CD4-positive, alpha-beta T cell treated with Interleukin-6 at 100 ng/mL for 8 hours (primary cell): ENCODE data around the gene SLC45A1.
"Not testable (repeated sequence)": the region's sequence is repeated elsewhere in the genome, so short reads cannot be mapped to it uniquely, and the experiment has no call there.

ENCODE experiments used
- DNase-seq: peaks from one replicate; pipeline ENCODE4 v3.0.0-alpha.2; 2020; ENCODE audit warnings: mixed read lengths, low spot score

SLC45A1 gene

DNA sequence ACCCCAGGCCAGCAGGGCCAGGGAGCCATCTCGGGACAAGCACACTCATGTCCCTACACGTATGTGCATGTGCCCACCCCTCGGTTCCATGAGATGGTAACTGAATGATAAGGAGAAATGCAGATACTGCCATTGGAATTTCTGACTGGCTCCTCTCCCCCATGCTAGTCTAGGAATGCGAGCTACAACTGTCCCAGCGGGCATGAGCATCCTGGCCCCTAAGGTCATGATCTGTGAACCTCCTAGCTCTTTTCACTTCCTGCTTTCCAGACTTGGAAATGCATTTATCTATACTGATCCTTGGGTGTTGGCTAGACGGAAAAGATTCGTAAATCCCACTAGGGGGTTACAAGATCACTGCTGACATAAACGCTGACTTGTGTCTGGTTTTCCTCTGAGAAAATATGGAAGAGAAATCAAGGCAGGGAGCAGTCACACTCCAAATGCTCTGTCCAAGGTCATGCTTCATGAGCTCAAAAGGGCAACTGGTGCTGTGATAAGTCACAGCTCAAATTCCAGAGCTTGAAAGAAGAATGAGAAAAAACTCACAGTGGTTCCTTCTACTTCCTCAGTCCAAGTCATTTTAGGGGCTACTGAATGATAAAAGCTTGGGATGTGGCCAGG is 49.8 kb downstream of the SLC45A1 start:
- no peak for DNase-seq

DNA sequence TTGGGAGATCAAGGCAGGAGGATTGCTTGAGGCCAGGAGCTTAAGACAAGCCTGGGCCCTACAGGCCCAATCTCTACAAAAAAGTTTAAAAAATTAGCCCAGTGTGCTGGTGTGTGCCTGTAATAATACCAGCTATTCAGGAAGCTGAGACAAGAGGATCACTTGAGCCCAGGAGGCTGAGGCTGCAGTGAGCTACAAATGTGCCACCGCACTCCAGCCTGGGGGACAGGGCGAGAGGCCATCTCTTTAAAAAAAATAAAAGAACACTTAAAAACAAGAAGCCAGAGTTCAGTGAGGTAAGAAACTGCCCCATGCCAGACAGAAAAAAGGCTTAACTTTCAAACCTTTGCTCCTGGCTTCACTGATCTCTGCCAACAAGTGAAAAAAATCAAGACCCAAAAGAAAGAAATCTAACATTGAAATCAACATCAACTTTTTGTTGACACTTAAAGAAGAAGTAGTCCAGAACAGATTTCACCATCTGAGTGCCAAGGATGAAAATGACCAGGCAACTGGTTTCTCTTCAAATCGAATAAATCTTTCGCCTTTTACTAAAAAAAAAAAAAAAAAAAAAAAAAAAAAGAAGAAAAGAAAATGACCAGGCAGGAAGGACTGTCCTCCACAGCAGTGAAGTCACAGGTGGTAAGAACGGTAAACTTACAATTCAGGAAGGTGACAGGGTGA is 51.2 kb downstream of the SLC45A1 start:
- DNase-seq, result no peak

DNA sequence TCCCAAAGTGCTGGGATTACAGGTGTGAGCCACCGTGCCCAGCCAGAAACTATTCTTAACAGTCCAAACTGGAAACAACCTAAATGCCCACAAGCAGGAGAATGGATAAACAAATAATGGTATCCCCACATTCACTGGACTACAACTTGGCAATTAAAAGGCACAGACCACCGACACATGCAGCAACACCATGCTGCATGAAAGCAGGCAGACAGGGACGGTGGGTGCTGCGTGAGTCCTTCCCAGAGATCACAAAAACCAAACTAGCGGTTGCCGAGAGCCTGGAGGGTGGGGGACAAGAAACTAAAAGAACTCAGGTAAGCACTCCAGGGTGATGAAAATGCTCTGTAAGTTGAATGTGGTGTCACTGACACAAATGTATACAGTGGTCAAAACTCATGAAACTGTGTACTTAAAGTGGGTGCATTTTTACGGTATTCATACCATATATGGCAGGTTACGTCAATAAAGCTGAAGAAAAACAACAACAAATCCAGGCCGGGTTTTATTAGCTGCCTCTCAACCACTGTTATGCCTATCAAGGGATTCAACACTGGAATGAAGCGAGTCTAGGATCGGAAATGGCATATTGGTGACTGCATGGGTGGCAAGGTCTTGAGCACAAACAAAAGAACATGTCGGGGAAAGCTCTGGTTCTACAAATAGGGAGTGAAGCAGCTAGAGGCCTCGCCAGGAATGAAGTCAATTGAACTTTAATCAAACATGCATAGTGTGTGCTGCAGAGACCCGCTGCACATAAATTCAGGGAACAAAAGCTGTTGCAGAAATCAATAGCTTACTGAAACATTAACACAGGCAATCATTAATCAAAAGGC is 52.4 kb downstream of the SLC45A1 start:
- no peak for DNase-seq

DNA sequence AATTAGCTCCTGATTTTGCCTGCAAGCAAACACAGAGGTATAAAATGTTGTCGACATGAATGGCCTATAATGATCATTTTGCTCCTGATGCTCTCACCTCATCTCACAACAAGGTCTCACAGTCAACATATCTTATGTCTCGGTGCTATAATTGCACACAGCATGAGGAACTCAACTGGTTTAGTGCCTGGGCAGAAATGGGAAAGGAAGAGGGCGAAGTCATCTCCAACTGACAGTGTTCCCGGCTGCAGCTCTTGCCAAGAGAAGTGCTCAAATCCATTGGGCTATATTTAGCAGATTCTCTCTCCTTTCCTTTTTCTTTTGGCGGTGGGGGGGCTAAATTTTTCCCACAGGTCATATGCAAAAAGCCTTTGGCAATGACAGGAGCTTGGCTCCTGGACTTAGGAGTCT is 53.0 kb downstream of the SLC45A1 start:
- DNase-seq, result no peak

DNA sequence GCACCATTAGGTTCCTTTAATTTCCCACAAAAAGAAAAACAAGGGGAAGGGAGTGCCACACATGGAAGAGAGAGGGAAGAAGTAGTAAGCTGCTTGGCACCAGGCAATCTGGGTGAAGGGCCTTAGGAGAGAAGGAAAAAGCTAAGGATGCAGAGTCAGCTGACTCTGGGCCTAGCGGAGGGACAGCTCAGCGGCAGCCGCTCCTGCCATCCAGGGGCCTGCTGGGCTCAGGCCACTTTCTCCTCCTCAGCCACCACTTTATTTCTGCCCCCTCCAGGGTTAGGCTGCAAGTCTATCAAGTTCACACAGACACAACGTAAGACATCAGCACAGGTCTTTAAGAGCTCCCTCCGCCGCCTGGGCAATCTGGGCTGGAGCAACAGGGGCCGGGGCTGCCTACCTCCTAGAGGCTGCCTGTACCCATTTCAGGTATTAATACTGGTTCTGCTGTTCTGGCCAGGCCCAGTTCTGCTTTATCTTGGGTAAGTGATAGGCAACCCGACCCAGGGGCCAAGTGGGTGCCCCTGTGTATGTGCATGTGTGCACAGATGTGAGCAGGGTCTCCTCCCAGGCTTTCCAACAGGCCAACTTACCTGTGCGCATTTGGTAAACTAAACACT is 53.6 kb downstream of the SLC45A1 start:
- DNase-seq, result no peak

DNA sequence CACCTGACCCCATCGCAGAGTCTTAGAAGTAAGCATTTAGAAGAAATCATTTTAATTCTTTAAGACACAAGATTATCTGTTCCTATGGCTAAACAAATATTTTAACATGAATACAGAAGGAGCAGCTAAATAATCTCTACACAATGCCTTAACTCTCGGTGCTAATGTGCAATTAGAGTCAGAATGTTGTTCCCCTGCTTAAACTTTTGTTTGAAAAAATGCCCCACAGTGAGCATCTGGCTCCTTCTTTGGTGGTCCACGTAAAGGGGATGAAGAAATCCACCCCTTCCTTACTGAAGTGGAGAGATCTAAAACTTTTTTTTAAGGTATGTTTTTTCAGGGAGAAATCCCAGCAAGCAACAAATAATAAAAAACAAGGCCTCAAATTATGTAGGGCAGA is 55.2 kb downstream of the SLC45A1 start:
- no peak for DNase-seq

DNA sequence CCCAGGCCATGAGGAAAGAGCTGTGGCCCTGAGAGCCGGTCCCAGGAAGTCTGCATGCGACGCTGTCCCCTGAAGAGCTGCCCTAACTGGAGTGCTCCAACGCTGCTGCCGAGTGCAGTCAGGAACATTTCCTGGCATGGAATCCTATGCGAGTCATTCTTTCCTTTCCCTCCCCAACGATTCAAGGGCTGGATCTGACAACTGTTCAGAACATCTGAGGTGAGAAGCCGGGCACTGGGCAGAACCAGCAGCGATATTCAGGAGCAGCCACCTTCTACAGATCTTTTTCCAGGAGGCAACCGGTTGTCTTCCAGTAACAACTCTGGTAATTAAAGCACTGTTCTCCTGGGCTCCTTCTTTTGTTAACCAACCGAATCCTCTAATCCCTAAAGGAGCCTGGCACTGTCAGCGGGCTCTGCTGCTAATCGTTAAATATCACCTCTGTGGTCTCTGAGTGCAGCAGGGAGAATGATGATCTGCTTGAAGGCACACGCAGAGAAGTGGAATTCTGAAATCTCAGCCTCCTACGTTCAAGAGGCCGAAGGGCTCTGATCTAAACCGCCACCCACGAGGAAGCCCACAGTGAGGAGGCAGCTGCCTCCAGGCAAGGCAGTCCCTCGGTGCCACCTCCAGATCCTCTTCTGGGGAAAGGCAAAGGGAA is 55.8 kb downstream of the SLC45A1 start:
- no peak for DNase-seq

DNA sequence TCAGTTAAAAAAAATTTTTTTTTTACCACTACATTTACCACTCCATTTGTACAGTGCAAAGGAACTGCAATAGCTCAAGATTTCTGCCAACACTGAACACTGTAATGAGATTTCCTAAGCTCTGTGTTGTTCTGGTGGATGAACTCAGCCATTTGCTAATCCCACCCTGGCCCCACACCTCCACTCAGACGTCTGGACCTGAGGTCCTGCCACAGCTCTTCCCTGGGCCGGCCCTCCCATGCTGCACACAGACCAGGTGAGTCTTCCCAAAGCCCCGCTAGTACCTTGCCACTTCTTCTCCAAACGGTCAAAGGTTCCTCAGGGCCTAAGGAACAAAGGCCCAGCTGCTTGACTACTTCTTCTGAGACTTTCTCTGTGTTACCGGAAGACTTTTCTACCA is 56.4 kb downstream of the SLC45A1 start:
- no peak for DNase-seq

DNA sequence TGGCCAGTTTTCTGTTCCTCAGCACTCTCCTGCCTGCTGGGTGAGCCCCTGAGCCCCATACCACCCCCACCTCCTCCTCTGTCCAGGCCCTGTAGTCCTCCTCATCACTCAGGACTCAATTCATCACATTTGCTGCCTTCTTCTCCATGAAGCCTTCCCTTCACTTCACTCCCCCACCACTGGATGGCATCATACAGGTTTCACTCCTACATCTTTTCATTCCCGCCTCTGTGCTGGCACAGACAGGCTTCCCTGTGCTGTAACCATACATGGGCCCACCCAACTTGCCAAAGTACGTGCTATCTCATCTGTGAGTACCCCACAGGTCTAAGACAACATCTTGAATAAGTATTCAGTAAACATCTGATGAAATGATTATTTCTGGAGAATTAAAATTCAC is 56.9 kb downstream of the SLC45A1 start:
- no peak for DNase-seq

DNA sequence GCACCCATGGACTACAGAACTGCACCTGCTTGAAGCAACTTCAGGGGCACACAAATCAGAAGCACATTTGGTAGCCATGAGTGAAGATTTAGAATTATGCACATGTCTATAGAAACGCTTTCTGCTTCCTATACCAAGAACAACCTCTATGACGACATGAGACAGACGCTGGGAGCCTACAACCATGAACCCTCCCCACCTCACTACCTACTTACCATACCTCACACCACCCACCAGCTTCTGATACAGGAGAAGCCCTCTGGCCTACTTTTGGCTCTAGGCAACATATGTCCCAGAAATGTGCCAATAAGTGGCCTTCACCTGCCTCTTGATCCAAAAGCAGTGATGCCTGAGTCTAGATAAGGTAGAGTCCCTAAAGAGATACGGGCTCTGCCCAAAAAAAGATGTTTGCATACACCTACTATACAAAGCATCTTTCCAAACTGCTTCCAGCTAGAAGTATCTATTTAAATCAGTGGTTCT is 58.5 kb downstream of the SLC45A1 start:
- DNase-seq, result no peak

DNA sequence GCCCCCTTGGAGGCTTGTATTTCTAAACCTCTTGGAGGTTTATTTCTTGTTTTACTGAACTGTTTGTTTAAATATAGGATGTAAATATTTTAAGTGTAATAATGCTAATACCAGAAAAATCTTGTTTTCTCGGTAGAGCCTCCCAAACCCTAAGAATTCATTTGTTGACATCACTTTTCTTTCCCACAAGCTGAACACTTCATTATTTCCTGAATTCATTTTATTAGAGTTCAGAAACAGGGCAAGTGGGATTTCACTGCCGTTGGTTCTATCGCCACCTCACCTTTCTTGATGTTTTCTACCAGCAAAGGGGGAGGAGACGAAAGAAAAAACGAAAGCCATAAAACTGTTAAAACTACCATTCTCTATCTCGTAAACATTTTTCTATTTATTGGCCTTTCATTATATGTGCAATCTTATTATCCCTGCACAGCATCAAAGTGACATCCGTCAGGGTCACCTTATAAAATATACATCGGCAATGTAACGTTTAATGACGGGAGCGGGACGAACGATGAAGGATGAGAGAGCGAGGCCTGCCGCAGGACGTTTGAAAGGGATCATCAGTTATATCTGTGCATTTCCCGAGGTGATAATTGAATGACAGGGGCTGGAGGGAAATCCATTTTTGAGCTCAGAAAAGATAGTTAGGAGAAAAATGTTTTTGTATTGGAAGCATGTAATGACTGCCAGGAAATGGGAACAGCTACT is 59.5 kb downstream of the SLC45A1 start:
- no peak for DNase-seq

DNA sequence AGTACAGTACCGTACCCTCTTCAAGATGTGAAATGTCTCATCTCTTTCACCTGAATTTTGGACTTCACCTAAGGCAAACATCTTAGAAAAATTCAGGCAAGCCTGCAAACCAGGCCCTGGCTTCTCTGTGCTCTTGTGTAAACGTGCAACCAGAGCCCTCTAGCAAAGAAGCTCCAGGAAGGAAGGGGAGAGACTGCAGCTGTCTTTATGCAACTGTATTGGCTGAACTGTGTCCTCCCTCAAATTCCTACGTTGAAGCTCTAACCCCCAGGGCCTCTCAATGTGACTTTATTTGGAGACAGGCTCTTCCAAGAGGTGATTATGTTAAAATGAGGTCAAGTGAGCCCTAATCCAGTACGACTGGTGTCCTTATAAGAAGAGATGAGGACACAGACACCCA is 60.3 kb downstream of the SLC45A1 start:
- no peak for DNase-seq

DNA sequence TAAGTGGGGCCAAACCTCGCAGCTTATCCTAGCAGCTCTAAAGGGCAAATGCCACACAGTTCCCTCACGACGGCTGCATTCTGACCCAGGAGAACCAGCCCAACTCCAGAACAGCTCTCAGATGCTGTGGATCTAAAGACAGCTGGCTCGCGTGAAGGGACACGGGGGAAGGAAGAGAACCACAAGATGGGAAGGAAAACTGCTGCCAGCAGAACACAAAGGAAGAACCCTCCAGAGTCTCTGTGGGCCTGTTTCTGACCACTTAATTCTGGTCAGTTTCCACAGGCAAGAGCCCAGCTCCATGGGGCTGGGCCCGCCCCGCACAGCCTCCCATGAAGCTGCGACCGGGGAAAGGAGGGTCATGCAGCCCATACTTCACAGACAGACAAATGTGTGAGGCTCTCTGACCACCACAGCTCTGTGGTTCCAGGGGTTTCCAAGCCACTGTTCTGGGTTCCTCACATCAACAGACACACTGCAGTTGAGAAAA is 61.1 kb downstream of the SLC45A1 start:
- no peak for DNase-seq

DNA sequence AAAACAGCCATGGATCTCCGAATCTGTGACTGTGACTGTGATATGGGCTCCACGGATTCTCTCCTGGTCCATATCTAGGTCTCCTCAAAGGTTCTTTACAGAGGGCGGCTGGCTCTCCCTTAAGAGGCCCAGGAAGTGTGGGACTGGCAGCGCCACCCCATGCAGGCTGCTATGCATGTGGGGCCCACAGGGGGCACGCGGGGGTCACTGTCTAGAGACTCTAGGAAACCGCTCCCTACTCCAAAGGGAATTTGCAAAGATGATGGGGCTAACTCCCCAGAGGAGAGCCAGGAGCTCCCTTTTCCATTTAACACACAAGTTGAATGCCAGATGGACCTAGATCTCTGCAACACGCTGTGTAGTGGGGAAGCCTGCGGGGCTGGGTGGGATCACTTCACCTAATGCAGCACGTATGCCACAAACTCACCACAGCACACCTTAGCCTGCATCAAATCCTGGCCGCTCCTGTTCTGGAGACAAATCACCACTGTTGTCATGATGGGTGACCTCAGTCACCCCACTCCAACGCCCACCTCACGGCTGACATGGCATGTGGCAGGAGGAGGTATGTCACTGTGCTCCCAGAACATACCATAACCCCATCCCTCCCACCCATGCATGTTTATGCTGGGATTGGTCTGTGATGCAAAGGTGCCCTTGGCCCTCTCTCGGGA is 61.7 kb downstream of the SLC45A1 start:
- no peak for DNase-seq

DNA sequence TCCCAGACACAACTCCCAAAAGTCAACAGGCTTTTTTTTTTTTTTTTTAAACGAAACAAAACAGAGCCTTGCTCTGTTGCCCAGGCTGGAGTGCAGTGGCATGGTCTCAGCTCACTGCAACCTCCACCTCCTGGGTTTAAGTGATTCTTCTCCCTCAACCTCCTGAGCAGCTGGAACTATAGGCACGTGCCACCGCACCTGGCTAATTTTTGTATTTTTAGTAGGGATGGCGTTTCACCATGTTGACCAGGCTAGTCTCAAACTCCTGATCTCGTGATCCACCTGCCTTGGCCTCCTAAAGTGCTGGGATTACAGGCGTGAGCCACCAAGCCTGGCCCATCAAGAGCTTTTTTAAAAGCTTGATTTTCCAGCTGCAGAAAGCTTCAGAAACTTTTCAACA is 62.4 kb downstream of the SLC45A1 start:
- DNase-seq, result not testable (repeated sequence)

DNA sequence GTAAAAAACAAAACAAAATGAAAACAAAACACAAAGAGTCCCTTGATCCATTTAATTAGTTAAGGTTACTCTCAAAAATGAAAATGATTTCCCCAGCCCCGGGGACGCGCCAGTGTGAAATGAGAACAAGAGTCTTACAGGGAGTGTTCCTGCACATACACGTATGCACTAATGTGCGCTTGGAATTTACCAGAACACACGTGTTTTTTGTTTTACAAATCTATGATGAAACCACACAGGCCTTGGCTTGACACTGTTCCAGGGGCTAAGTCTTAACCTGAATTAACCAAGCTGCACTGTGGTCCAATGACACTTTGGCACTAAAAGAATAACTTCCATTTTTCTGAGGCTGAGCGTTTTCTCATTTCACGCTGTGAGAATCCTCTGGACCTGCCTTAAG is 63.7 kb downstream of the SLC45A1 start:
- DNase-seq, result no peak

DNA sequence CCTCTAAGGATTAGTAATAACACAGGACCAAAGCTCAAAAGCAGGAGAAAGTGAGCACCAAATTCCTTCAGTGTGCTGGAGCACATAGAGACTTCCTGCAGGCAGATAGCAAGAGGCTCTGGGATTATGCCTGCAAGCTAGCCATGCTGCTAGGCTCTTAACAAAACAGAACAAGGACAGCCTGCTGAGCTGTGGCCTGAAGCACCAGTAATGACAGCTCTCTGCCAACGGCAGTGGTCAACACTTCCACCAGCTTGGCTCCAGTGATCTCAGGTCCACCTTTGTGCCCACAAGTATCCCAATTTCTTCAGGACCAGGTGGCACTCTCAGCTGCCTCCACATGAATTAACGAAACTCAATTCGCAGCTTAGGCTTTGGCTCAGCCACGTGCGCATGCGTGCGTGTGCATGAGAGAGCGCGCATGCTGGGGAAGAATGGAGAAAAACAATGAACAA is 64.2 kb downstream of the SLC45A1 start:
- no peak for DNase-seq

DNA sequence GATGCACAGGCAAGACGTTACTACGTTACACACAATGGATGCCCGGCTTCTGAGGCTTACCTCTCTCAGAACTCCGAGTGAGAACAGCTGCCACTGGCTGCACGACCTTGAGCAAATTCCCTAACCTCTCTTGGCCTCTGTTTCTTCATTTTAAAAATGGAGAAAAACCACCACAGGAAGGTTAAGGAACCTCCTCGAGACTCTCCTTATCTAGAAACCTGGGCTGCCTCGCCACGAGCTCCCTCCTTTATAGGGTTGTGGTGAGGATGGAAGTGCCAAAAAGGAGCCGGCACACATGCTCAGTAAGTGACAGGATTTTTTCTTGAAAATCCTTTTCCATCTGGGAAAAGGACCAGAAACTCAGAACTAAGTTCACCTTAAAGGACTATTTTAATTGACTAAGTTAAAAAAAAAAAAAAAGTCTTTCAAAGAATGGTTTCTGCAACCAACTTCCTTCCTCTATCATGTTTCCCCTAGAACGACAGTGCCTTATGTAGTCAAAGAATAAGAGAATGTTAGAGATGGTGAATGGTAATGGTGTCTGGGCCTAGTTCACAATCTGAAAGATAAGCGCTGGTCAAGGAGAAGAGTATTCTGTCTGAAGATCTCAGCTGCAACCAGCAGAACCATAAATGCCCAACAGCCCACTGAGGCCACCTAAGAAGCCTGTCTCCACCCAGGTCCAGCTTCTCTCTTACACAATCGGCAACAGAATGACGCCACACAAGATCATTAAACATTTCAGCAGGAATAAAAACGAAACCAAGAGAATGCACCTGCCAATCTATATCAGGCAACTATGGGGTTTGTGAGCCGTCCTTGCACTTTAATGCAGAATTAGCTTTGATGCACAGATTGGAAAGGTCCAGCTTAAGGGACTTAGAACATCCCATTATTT is 64.9 kb downstream of the SLC45A1 start:
- no peak for DNase-seq

DNA sequence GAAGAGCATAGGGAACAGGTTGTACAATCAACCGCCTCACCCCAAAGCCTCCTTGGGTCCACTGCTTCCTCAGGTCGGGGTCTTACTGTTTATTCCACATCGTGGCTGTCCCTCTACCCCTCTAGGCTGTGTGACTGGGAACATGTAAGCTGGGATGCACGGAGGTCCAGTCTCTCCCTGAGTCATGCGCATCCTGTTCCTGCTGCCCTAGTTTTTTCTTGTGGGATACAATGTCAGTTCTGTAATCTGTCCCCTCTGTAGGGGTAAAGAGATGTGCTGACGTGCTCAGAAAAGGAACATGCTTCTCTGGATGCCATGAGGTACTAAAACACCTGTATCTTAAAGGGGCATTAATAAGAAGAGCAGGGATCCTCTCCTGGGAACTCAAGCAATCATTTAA is 66.2 kb downstream of the SLC45A1 start:
- no peak for DNase-seq
